ENCODE data around the gene POLA1.
"Not testable (repeated sequence)": the region's sequence is repeated elsewhere in the genome, so short reads cannot be mapped to it uniquely, and the experiment has no call there.

Gene POLA1

GRCh38 chrX:24693453-24694202 lies at the start of gene POLA1:
POLA1 (plus strand) TSS chrX:24693918; CDS start chrX:24693962, 44 bp downstream.
- DNase-seq, result peak; percentile 98

- no peak for DNase-seq
Measured at GRCh38 chrX:24646006-24646405, 47.7 kb upstream of the POLA1 start.

- no peak for DNase-seq
Measured at GRCh38 chrX:24646745-24647182, 47.0 kb upstream of the POLA1 start.

GRCh38 chrX:24647257-24648058 lies 46.3 kb upstream of the POLA1 start, which contains the start of gene PCYT1B:
PCYT1B (minus strand) TSS chrX:24647347; CDS start chrX:24647105, 242 bp downstream.
- DNase-seq, result peak; percentile 92

- no peak for DNase-seq
Measured at GRCh38 chrX:24648495-24648894, 45.2 kb upstream of the POLA1 start.

GRCh38 chrX:24651783-24652182 lies 41.9 kb upstream of the POLA1 start:
- no peak for DNase-seq

GRCh38 chrX:24655679-24656078 lies 38.0 kb upstream of the POLA1 start:
- not testable (repeated sequence) for DNase-seq

GRCh38 chrX:24657671-24658386 lies 35.9 kb upstream of the POLA1 start:
- DNase-seq, result no peak

GRCh38 chrX:24658421-24658820 lies 35.3 kb upstream of the POLA1 start:
- no peak for DNase-seq

- no peak for DNase-seq
Measured at GRCh38 chrX:24659106-24659505, 34.6 kb upstream of the POLA1 start.

- no peak for DNase-seq
Measured at GRCh38 chrX:24659646-24660045, 34.1 kb upstream of the POLA1 start.

GRCh38 chrX:24661292-24661691 lies 32.4 kb upstream of the POLA1 start:
- DNase-seq, result no peak

GRCh38 chrX:24662352-24662751 lies 31.4 kb upstream of the POLA1 start:
- DNase-seq, result no peak

GRCh38 chrX:24668111-24668510 lies 25.6 kb upstream of the POLA1 start:
- no peak for DNase-seq

GRCh38 chrX:24672701-24673190 lies 21.0 kb upstream of the POLA1 start:
- DNase-seq, result no peak

GRCh38 chrX:24673424-24673823 lies 20.3 kb upstream of the POLA1 start:
- DNase-seq, result no peak

- no peak for DNase-seq
Measured at GRCh38 chrX:24676403-24677024, 17.2 kb upstream of the POLA1 start.

GRCh38 chrX:24682739-24683432 lies 10.8 kb upstream of the POLA1 start:
- no peak for DNase-seq

- no peak for DNase-seq
Measured at GRCh38 chrX:24684048-24684447, 9.7 kb upstream of the POLA1 start.

GRCh38 chrX:24692305-24692704 lies 1.4 kb upstream of the POLA1 start:
- no peak for DNase-seq

GRCh38 chrX:24694825-24695224 lies 1.1 kb downstream of the POLA1 start:
- DNase-seq, result no peak

- no peak for DNase-seq
Measured at GRCh38 chrX:24696294-24696693, 2.6 kb downstream of the POLA1 start.

Data from NCI-H1694 (cell line).